Spinal cord (tissue), 10 donors: ENCODE measurements around the gene AKR1B15. TPM values are rescaled to one million over a fixed set of nuclear protein-coding genes. Genes with fewer than 3 reads are reported as not detected.
"Not testable (repeated sequence)": the region's sequence is repeated elsewhere in the genome, so short reads cannot be mapped to it uniquely, and the experiment has no call there.

Experiments
- DNase-seq, 6 donors: peaks; one replicate each; pipeline versions ENCODE4 v3.0.0 to v3.0.0-alpha.2; 2013 to 2015; ENCODE audit warnings: low spot score in 6 of 6, low read depth in 4 of 6
- H3K27ac ChIP-seq: one replicate; pipeline ENCODE4 v1.5.1; 2013; ENCODE audit warnings: low read depth, low read length, control low read depth
- H3K27me3 ChIP-seq: one replicate; pipeline ENCODE4 v1.6.1; 2013; ENCODE audit warnings: low read length; ENCODE audit not compliant: control insufficient read depth, insufficient read depth
- H3K36me3 ChIP-seq: one replicate; pipeline ENCODE4 v1.6.1; 2013; ENCODE audit warnings: low read length; ENCODE audit not compliant: control insufficient read depth, insufficient read depth
- H3K4me1 ChIP-seq: one replicate; pipeline ENCODE4 v1.6.1; 2013; ENCODE audit warnings: low read length; ENCODE audit not compliant: control insufficient read depth, insufficient read depth
- H3K4me3 ChIP-seq: one replicate; pipeline ENCODE4 v1.5.1; 2013; ENCODE audit warnings: low read depth, low read length, control low read depth
- H3K9me3 ChIP-seq: one replicate; pipeline ENCODE4 v1.6.1; 2013; ENCODE audit warnings: low read length; ENCODE audit not compliant: control insufficient read depth, insufficient read depth
- WGBS: methylation state at CpG from one replicate; pipeline ENCODE4 v1.1.5; 2013; ENCODE audit warnings: missing lambda C conversion rate; ENCODE audit not compliant: insufficient coverage; 5-methylcytosine and 5-hydroxymethylcytosine counted together
- polyA plus RNA-seq, 2 donors: library from polyadenylated mRNA; unstranded; fragments of 120-200 nt; gene quantifications; one replicate each; pipeline ENCODE4 v1.2.1, GENCODE V29; 2013; ENCODE audit not compliant: insufficient read length in 2 of 2
- total RNA-seq, 2 donors: library from RNA; depleted of rRNA in 1 of 2; stranded (reverse); fragments of 120-200 nt in 1 of 2; fragments of >200 nt in 1 of 2; gene quantifications; one replicate each; pipeline versions ENCODE4 v1.2.3 to v1.2.4, GENCODE V29; 2013 to 2014
- donor health status: healthy.

The AKR1B15 gene
- total and polyA plus RNA-seq, 4 donors: 0.17 to 0.25 (median 0.24) TPM; not detected in 1

DNA sequence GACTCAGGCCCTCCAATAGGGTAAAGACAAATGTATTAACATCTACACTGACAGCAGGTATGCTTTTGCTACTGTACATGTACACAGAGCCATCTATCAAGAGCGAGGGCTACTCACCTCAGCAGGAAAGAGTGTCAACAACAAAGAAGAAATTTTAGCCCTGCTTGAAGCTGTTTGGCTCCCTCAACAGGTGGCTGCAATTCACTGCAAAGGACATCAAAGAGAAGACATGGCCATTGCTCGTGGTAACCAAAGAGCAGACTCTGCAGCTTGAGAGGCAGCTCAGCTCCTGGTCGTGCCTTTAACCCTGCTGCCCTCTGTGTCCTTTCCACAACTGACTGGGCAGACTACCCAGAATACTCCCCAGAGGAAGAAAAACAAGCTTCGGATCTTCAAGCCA lies 5.1 kb downstream of the AKR1B15 start:
- 59% methylated on average over 4 of the region's 4 CpGs for WGBS
- Histone ChIP-seq H3K27me3 (no peaks in the 10 kb centered on the region), H3K4me3 (no peak overlapping the region), H3K36me3 (no peaks in the 10 kb centered on the region), H3K27ac (no peak overlapping the region), H3K9me3 (no peaks in the 10 kb centered on the region), H3K4me1 (no peaks in the 10 kb centered on the region)
- no peak for DNase-seq

- no peaks in the 10 kb centered on the region for H3K9me3 ChIP-seq
- no peak overlapping the region for H3K27ac ChIP-seq
- H3K36me3 ChIP-seq: no peaks in the 10 kb centered on the region
- WGBS: 81% methylated on average over 5 of the region's 7 CpGs
- H3K4me3 ChIP-seq: no peak overlapping the region
- no peaks in the 10 kb centered on the region for H3K4me1 ChIP-seq
- H3K27me3 ChIP-seq: no peaks in the 10 kb centered on the region
- no peak for DNase-seq
These were observed 5.6 kb downstream of the AKR1B15 start for GRCh38 chr7:134554417-134554966.

DNA sequence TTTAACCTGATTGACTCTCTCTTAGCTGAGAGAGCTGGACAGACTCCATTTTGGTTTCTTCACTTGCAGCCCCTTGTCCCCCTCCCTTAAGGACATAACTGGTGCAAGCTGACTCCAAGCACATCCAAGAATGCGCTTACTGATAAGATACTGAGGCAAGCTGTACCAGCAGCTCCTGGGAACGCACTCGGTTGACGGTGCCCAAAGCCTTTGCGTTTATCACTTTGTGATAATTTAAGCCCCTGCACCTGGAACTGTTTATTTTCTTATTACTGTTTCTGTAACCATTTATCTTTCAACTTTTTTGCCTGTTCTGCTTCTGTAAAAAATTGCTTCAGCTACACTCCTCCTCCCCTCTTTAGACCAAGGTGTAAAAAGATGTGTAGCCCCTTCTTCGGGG lies 8.5 kb downstream of the AKR1B15 start:
- H3K36me3 ChIP-seq: no peaks in the 10 kb centered on the region
- DNase-seq: no peak
- no peaks in the 10 kb centered on the region for H3K4me1 ChIP-seq
- no peaks in the 10 kb centered on the region for H3K9me3 ChIP-seq
- WGBS: 68% methylated on average over 5 of the region's 6 CpGs
- no peak overlapping the region for H3K4me3 ChIP-seq
- H3K27me3 ChIP-seq: no peaks in the 10 kb centered on the region
- H3K27ac ChIP-seq: no peak overlapping the region

DNA sequence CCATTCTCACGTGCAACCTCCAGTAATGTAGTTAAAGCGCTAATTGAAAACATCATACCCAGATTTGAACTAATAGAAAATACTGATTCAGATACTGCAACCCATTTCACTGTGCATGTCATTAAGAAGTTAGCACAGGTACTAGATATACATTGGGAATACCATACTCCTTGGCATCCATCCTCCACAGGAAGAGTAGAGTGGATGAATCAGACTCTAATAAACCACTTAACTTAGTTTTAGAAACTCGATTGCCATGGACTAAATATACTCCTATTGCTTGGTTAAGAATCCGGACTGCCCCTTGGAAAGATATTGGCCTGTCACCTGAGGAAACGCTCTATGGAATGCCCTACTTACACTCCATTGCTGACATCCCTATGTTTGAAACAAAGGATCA lies 9.5 kb downstream of the AKR1B15 start:
- H3K36me3 ChIP-seq: no peaks in the 10 kb centered on the region
- no peaks in the 10 kb centered on the region for H3K4me1 ChIP-seq
- no peak overlapping the region for H3K27ac ChIP-seq
- peak in 1 of 6 donors; percentile 2 for DNase-seq
- H3K4me3 ChIP-seq: no peak overlapping the region
- no peaks in the 10 kb centered on the region for H3K9me3 ChIP-seq
- 69% methylated on average over 3 of the region's 5 CpGs for WGBS
- H3K27me3 ChIP-seq: no peaks in the 10 kb centered on the region

- not testable (repeated sequence) for DNase-seq, H3K27me3 ChIP-seq, H3K9me3 ChIP-seq, H3K27ac ChIP-seq, H3K4me1 ChIP-seq, H3K4me3 ChIP-seq, H3K36me3 ChIP-seq
- 91% methylated on average over 3 of the region's 5 CpGs for WGBS
These were observed 12.7 kb downstream of the AKR1B15 start for GRCh38 chr7:134561616-134562015.

GRCh38 chr7:134562136-134562535 lies 13.2 kb downstream of the AKR1B15 start:
- H3K27ac ChIP-seq: no peak overlapping the region
- no peak for DNase-seq
- H3K36me3 ChIP-seq: no peaks in the 10 kb centered on the region
- H3K4me3 ChIP-seq: no peak overlapping the region
- no peaks in the 10 kb centered on the region for H3K9me3 ChIP-seq
- H3K4me1 ChIP-seq: no peaks in the 10 kb centered on the region
- 83% methylated on average over 3 of the region's 6 CpGs for WGBS
- H3K27me3 ChIP-seq: no peaks in the 10 kb centered on the region

GRCh38 chr7:134563398-134563749 lies 14.5 kb downstream of the AKR1B15 start:
- not testable (repeated sequence) for H3K27me3 ChIP-seq, H3K27ac ChIP-seq, H3K9me3 ChIP-seq, DNase-seq, H3K36me3 ChIP-seq, H3K4me1 ChIP-seq, H3K4me3 ChIP-seq
- WGBS: no CpG with 5 or more reads among the region's 2 CpGs

- Histone ChIP-seq H3K4me3 (no peak overlapping the region), H3K9me3 (no peaks in the 10 kb centered on the region), H3K4me1 (no peaks in the 10 kb centered on the region), H3K27ac (no peak overlapping the region), H3K27me3 (no peaks in the 10 kb centered on the region), H3K36me3 (no peaks in the 10 kb centered on the region)
- 60% methylated on average over 2 of the region's 2 CpGs for WGBS
- DNase-seq: peak in 1 of 6 donors; percentile 11
These were observed 16.8 kb downstream of the AKR1B15 start for GRCh38 chr7:134565643-134566136.

DNA sequence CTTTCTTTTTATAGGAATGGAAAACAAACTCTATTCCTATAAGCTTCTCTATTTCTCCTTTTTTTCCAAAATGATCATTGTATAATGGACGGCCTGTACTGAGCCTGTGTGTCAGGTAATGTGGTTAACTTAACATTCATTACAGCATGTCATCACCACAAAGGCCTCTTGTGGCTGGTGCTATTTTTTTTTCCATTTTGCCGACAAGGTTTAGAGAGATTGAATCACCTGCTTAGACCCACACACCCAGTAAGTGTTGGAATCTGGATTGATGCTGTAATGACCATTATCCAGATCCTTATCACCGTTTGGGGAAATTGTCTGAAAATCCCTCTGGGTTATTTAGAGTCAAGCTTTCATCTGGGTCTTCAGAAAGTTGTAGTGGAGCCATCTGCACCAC lies 18.5 kb downstream of the AKR1B15 start:
- no peaks in the 10 kb centered on the region for H3K9me3 ChIP-seq
- no CpG with 5 or more reads among the region's 3 CpGs for WGBS

GRCh38 chr7:134569962-134570361 lies 21.1 kb downstream of the AKR1B15 start:
- not testable (repeated sequence) for H3K9me3 ChIP-seq, H3K27ac ChIP-seq, DNase-seq, H3K27me3 ChIP-seq, H3K36me3 ChIP-seq, H3K4me1 ChIP-seq, H3K4me3 ChIP-seq
- 94% methylated on average over 6 of the region's 9 CpGs for WGBS

More for the DNA sequence above, 18.5 kb downstream of the AKR1B15 start:
- no peaks in the 10 kb centered on the region for H3K36me3 ChIP-seq
- no peaks in the 10 kb centered on the region for H3K27me3 ChIP-seq
- H3K27ac ChIP-seq: no peak overlapping the region
- H3K4me1 ChIP-seq: no peaks in the 10 kb centered on the region
- DNase-seq: no peak
- H3K4me3 ChIP-seq: no peak overlapping the region
